Nucleus accumbens (tissue), 56 donors: Measurements from ENCODE around the gene CYGB.
A peak's percentile ranks its signal among the peaks of the same experiment; 100 is the strongest.

ENCODE experiments used
- DNase-seq, 56 donors: peaks; one replicate each; lab custom pipeline; 2025; lab: John Stamatoyannopoulos, UW

Gene CYGB

DNA sequence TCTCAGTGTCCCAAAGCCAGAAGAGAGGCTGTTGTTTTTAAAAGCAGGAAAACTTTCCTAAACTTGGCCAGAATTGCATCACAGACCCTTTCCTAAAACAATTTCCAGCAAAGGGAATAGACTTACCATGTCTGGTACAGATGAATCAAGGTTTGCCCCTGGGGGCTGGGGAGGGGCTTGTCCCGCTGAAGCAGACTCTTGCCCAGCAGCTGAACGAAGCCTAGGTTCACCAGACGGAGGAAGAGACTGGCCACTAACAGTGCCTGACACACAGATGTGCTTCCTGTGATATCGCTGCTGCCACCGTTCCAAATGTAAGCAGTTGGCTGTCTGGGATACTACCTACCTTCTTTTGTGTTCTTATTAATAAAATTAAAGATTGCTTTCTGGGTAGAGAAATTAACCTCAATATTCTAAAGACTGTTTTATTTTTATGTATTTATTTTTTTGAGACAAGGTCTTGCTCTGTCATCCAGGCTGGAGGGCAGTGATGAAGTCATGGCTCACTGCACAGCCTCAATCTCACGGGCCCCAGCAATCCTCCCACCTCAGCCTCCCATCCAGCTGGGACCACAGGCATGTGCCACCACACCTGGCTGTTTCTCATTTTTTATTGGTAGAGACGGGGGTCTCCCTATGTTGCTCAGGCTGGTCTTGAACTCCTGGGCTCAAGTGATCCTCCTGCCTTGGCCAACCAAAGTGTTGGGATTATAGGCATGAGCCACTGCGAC is 15.8 kb upstream of the CYGB start:
- DNase-seq: no peak

- DNase-seq: no peak
Measured at GRCh38 chr17:76551685-76552084, 14.2 kb upstream of the CYGB start.

- DNase-seq: no peak
Measured at GRCh38 chr17:76550712-76551615, 13.5 kb upstream of the CYGB start.

DNA sequence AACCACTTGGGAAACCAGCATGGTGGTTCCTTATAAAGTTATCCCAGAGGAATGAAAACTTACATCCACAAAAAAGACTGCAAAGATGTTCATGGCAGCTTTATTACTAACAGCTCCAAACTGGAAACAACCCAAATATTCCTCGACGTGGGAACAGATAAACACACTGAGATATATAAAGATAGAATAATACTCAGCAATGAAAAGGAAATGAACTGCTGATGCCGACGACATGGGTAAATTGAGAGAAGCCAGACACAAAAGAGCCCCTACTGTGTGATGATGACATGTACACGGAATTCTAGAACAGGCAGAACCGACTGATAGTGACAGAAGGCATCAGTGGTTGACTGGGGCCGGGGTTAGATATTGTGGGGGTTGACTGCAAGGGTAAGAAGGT is 12.0 kb upstream of the CYGB start:
- no peak for DNase-seq

- no peak for DNase-seq
Measured at GRCh38 chr17:76549215-76549518, 11.7 kb upstream of the CYGB start.

- DNase-seq: no peak
Measured at GRCh38 chr17:76548378-76549214, 11.1 kb upstream of the CYGB start.

- DNase-seq: no peak
Measured at GRCh38 chr17:76547642-76548202, 10.2 kb upstream of the CYGB start.

DNA sequence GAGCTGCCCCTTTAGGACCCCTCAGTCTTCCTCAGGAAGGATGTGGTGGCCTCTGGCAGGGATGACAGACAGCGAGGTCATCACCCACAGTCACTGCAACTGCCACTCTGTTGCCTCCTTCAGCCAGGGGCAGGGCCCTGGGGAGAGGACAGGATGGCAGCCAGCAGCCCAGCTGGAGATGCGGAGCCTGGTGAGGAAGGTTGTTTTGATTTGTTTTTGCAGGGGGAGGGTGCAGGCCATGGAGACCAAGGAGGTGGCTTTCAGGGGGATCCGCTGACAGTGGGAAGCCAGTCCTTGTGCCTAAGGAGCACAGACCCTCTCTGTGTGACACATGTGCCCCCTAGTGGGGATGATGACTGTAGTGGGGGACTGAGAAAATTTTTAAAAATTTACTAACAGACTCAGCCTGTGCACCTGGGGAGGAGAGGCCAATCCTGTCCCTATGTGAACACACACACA is 9.7 kb upstream of the CYGB start:
- peak in 46 of 56 donors; percentile 19 to 80 (median 46) for DNase-seq

DNA sequence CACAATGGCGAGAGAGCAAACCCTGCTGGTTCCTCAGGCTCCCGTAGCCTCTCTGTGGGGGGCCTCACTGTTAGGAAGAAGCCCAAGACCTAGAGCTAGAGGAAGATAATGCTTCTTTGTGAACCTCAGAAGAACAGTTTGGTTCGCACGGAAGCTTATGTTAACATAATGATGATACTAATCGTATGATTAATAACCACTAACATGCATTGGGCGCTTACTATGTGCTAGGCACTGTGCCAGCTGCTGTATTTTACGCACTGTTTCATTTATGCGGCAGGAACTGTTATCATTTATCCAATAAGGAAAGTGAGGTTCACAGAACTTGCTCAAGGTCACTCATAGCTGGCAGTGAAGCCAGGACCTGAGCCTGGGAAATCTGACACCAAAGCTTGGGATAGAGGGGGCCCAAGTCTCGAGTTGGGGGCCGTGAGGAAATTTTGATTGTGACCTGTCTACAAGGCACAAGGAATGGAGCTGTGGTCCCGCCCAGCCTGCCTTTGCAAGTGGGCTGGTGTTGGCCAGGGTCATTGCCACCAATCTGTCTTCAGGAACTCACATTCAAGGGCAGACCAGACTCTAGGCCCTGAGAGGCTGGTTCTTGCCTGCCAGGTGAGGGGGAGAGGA is 9.2 kb upstream of the CYGB start:
- peak in 1 of 56 donors; percentile 28 for DNase-seq

DNA sequence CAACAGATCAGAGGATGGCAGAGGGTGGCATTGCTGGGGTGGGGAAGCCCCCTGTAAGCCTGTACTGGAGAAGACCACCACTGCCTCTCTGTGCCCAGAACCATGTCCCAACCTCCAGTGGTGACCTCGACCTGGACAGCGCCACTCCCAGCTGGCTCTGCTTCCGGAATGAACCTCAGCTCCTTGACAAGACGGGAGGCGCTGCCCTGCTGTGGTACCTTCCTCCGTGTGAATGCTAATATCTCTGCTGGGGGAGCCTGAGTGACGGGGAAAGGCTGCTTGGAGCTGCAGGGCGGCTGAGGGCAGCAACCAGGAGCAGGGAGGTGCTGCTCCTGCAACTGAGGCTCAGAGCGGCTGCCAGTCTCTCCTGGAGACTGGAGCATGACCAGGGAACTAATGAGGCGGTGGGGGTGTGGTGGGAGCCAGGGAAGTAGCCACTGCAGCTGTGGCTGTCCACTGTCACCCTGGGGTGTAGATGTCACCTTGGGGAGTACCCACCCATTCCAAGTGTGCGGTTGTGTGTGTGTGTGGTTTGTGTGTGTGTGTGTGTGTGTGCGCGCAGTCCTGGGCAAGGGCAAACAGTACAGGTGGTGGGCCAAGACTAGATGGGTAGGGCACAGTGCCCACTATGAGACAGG is 8.5 kb upstream of the CYGB start:
- DNase-seq: peak in 1 of 56 donors; percentile 19

GRCh38 chr17:76544546-76545365 is 7.2 kb upstream of the CYGB start:
- peak in 26 of 56 donors; percentile 11 to 81 (median 71) for DNase-seq

DNA sequence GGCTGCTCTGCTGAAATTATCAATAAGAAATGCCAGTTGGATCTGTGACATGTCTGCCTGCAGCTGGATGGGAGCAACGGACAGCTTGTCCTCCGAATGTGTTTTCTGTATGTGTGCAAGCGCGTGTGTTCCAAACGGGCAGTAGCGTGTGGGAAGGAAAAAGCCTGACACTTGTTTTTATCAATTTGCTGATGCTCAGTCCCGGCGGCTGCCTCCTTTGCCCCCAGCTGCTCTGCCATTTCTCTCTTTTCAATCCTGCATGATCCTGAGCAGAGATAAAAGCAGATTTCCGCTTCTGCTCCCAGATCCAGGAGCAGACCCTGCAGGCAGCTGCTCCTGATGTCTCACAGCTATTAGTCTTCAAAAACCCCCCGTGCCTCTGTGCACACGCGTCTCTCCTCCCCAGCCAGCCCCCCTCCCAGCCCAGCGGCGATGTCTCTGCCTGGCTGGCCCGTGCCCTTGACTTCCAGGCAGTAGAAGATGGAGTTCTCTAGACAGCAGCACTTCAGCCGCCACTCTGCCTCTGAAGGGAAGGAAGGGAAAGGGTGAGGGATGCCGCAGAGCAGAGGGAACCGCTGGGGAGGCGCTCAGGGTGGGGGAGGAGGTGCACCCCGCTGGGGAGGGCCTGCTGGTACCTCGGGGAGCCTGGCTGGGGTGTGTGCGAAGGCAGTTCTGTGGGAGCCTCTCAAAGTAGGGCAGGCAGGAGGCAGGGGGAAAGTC is 6.5 kb upstream of the CYGB start:
- DNase-seq: peak in 46 of 56 donors; percentile 35 to 84 (median 65)

- DNase-seq: peak in 4 of 56 donors; percentile 44 to 69 (median 58)
Measured at GRCh38 chr17:76543482-76543825, 5.9 kb upstream of the CYGB start.

- peak in 1 of 56 donors; percentile 34 for DNase-seq
Measured at GRCh38 chr17:76542984-76543383, 5.5 kb upstream of the CYGB start.

DNA sequence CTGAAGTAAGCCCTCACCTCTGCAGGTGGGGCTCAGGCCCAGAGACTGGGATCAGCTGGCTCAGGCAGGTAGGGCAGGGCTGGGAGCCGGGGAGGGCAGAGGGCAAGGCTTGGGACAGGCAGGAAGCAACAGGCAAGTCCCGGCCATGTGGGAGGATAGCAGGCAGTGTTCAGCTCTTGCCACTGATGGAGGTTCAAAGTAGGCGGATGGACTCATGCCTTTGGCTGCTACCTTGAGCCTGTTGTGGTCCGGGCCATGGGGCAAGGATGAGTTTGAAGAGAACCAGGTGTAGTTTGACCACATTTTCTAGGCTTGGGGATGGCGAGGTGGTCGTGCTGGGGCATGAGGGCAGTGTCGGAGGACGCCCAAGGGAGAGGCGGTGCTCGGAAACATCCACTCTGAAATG is 5.1 kb upstream of the CYGB start:
- no peak for DNase-seq

- no peak for DNase-seq
Measured at GRCh38 chr17:76541739-76542454, 4.4 kb upstream of the CYGB start.
